COR-L47 (cell line): ENCODE results near the gene LRRC36.
"Not testable (repeated sequence)": the region's sequence is repeated elsewhere in the genome, so short reads cannot be mapped to it uniquely, and the experiment has no call there.

Experiments used
- DNase-seq: peaks from one replicate; lab custom pipeline; 2025; lab: John Stamatoyannopoulos, UW

Gene LRRC36

GRCh38 chr16:67342616-67343015 is 16.0 kb downstream of the LRRC36 start:
- no peak for DNase-seq

GRCh38 chr16:67345401-67345800 is 18.8 kb downstream of the LRRC36 start:
- no peak for DNase-seq

- no peak for DNase-seq
These were observed 19.7 kb downstream of the LRRC36 start for GRCh38 chr16:67346341-67346740.

- DNase-seq: no peak
These were observed 22.6 kb downstream of the LRRC36 start for GRCh38 chr16:67349172-67349571.

GRCh38 chr16:67350324-67350723 is 23.7 kb downstream of the LRRC36 start:
- no peak for DNase-seq

- DNase-seq: not testable (repeated sequence)
These were observed 25.8 kb downstream of the LRRC36 start for GRCh38 chr16:67352463-67352862.

GRCh38 chr16:67356396-67356795 is 29.8 kb downstream of the LRRC36 start:
- DNase-seq: no peak

GRCh38 chr16:67357561-67357960 is 30.9 kb downstream of the LRRC36 start:
- no peak for DNase-seq

GRCh38 chr16:67359540-67360269 is 33.1 kb downstream of the LRRC36 start:
- not testable (repeated sequence) for DNase-seq

- DNase-seq: no peak
These were observed 34.4 kb downstream of the LRRC36 start for GRCh38 chr16:67361038-67361437.

- no peak for DNase-seq
These were observed 38.1 kb downstream of the LRRC36 start for GRCh38 chr16:67364600-67365235.

GRCh38 chr16:67370661-67371060 is 44.0 kb downstream of the LRRC36 start:
- no peak for DNase-seq

GRCh38 chr16:67372664-67373063 is 46.0 kb downstream of the LRRC36 start:
- peak; percentile 51 for DNase-seq

- DNase-seq: not testable (repeated sequence)
These were observed 49.4 kb downstream of the LRRC36 start for GRCh38 chr16:67376012-67376411.

GRCh38 chr16:67378642-67379041 is 52.0 kb downstream of the LRRC36 start:
- no peak for DNase-seq

GRCh38 chr16:67383284-67383683 is 56.7 kb downstream of the LRRC36 start:
- DNase-seq: no peak

- no peak for DNase-seq
These were observed 58.3 kb downstream of the LRRC36 start for GRCh38 chr16:67384778-67385510.

- no peak for DNase-seq
These were observed 60.3 kb downstream of the LRRC36 start for GRCh38 chr16:67386861-67387455.

GRCh38 chr16:67387479-67388079 is 61.0 kb downstream of the LRRC36 start:
- DNase-seq: no peak

- DNase-seq: no peak
These were observed 61.6 kb downstream of the LRRC36 start for GRCh38 chr16:67388191-67388590.

GRCh38 chr16:67388591-67388990 is 62.0 kb downstream of the LRRC36 start:
- DNase-seq: no peak
